Keratinocyte (primary cell): ENCODE measurements around the gene METTL2B. TPM values are rescaled to one million over a fixed set of nuclear protein-coding genes. Genes with fewer than 3 reads are reported as not detected.
A peak's percentile ranks its signal among the peaks of the same experiment; 100 is the strongest.
"Not testable (repeated sequence)": the region's sequence is repeated elsewhere in the genome, so short reads cannot be mapped to it uniquely, and the experiment has no call there.

Experiments used
- DNase-seq: peaks from one replicate; pipeline ENCODE4 v3.0.0-alpha.2; 2011; ENCODE audit warnings: low read depth, missing footprints, low spot score
- FAIRE-seq: peaks from 2 replicates; lab custom pipeline; 2011; peaks lifted over from hg19 to GRCh38; lab: Jason Lieb, UNC
- H2AFZ ChIP-seq: 2 replicates; pipeline ENCODE4 v1.6.0; 2012; ENCODE audit warnings: low read length, control low read depth, inconsistent platforms; ENCODE audit not compliant: control insufficient read depth
- H3K27ac ChIP-seq: 2 replicates; pipeline ENCODE4 v1.5.1; 2011; ENCODE audit warnings: low read length; ENCODE audit not compliant: control insufficient read depth, insufficient read depth
- H3K27me3 ChIP-seq: 3 replicates; pipeline ENCODE4 v1.6.0; 2011; ENCODE audit warnings: low read length; ENCODE audit not compliant: control insufficient read depth, insufficient read depth; ENCODE audit errors: extremely low read depth
- H3K36me3 ChIP-seq, 2 experiments: 2 replicates in 1 of 2; 3 replicates in 1 of 2; pipeline ENCODE4 v1.5.1; 2011; ENCODE audit warnings: low read length in 2 of 2, mild to moderate bottlenecking in 1 of 2; ENCODE audit not compliant: control insufficient read depth in 2 of 2, insufficient read depth in 2 of 2; ENCODE audit errors: extremely low read depth in 1 of 2
- H3K4me1 ChIP-seq: 3 replicates; pipeline ENCODE4 v1.5.1; 2011; ENCODE audit warnings: low read length; ENCODE audit not compliant: control insufficient read depth, insufficient read depth; ENCODE audit errors: extremely low read depth
- H3K4me2 ChIP-seq: 3 replicates; pipeline ENCODE4 v1.6.0; 2011; ENCODE audit warnings: low read depth, low read length; ENCODE audit not compliant: control insufficient read depth, insufficient read depth; ENCODE audit errors: extremely low read depth
- H3K4me3 ChIP-seq, 3 experiments: fragments of 200-600 bp in 1 of 3; sonication (generic) in 1 of 3; 2 replicates in 2 of 3; 3 replicates in 1 of 3; pipeline ENCODE4 v1.5.1; 2011 to 2016; ENCODE audit warnings: low read length in 3 of 3, mild to moderate bottlenecking in 3 of 3, control low read depth in 2 of 3, inconsistent platforms in 1 of 3, low read depth in 1 of 3, mixed read lengths in 1 of 3, mixed run types in 1 of 3, moderate library complexity in 1 of 3; ENCODE audit not compliant: control insufficient read depth in 2 of 3, insufficient read depth in 2 of 3; ENCODE audit errors: extremely low read depth in 1 of 3
- H3K79me2 ChIP-seq: 2 replicates; pipeline ENCODE4 v1.6.0; 2012; ENCODE audit warnings: low read length; ENCODE audit not compliant: control insufficient read depth, insufficient read depth
- H3K9ac ChIP-seq: 3 replicates; pipeline ENCODE4 v1.6.0; 2011; ENCODE audit warnings: low read length; ENCODE audit not compliant: control insufficient read depth, insufficient read depth; ENCODE audit errors: extremely low read depth
- H3K9me1 ChIP-seq: 3 replicates; pipeline ENCODE4 v1.6.0; 2011; ENCODE audit warnings: low read length; ENCODE audit not compliant: control insufficient read depth, insufficient read depth; ENCODE audit errors: extremely low read depth
- H3K9me3 ChIP-seq: 2 replicates; pipeline ENCODE4 v1.5.1; 2012; ENCODE audit warnings: low read depth, low read length; ENCODE audit not compliant: control insufficient read depth
- H4K20me1 ChIP-seq: 3 replicates; pipeline ENCODE4 v1.6.0; 2011; ENCODE audit warnings: low read length; ENCODE audit not compliant: control insufficient read depth, insufficient read depth; ENCODE audit errors: extremely low read depth
- CTCF ChIP-seq, 3 experiments: IDR thresholded peaks in 1 of 3; conservative IDR thresholded peaks in 1 of 3; optimal IDR thresholded peaks in 1 of 3; 2 replicates in 2 of 3; 3 replicates in 1 of 3; pipeline versions ENCODE3 to v1.5.1; 2011; ENCODE audit warnings: low read length in 3 of 3, mild to moderate bottlenecking in 3 of 3, moderate library complexity in 2 of 3, control low read depth in 1 of 3, inconsistent platforms in 1 of 3; ENCODE audit not compliant: insufficient read depth in 2 of 3; ENCODE audit errors: extremely low read depth in 1 of 3
- EZH2 ChIP-seq: IDR thresholded peaks from one replicate; pipeline ENCODE4 v1.6.1; 2012; ENCODE audit warnings: inconsistent platforms, mild to moderate bottlenecking, low read length, moderate library complexity
- dilution Hi-C: fragments of 300-500 bp; cut with MboI; formaldehyde crosslinking; loops from one replicate; pipeline ENCODE4 v1.7.0; 2020; ENCODE audit warnings: low sequenced_read_pairs; ENCODE audit not compliant: extremely low pct_ligation_motif_present
- polyA minus RNA-seq, 3 experiments: library from RNA; depleted of rRNA, polyadenylated mRNA; stranded (reverse); fragments of >200 nt; gene quantifications; 1 replicate in 1 of 3; 2 replicates in 1 of 3; 3 replicates in 1 of 3; pipeline ENCODE4 v1.2.3, GENCODE V29; 2011
- polyA plus RNA-seq, 5 experiments: library from polyadenylated mRNA; depleted of rRNA in 3 of 5; stranded (reverse) in 3 of 5; stranded (forward) in 1 of 5; unstranded in 1 of 5; fragments of >200 nt; gene quantifications; 1 replicate in 1 of 5; 2 replicates in 3 of 5; 3 replicates in 1 of 5; pipeline versions ENCODE4 v1.2.1 to v1.2.3, GENCODE V29; 2011 to 2012; ENCODE audit warnings: missing spikeins in 2 of 5, low read depth in 1 of 5, low replicate concordance in 1 of 5

METTL2B gene
- 20.9 to 30.7 TPM (median 23.7 TPM) in 3 replicates for polyA plus RNA-seq
- 34.6 TPM for polyA plus RNA-seq (2011; ENCODE audit: low read depth)
- 14.9 and 26.5 TPM in 2 replicates for polyA plus RNA-seq (2011; cell fraction: cytosol; rRNA removed)
- polyA plus RNA-seq (2011; cell fraction: nucleus; rRNA removed): 22.4 and 30.6 TPM in 2 replicates
- polyA plus RNA-seq (2012; ENCODE audit: low replicate concordance): 17.6 and 21.7 TPM in 2 replicates
- polyA minus RNA-seq: 9.2 to 36.1 TPM (median 22.4 TPM) in 3 replicates
- polyA minus RNA-seq (2011; cell fraction: cytosol; rRNA and poly(A)+ RNA removed): 28.0 TPM
- polyA minus RNA-seq (2011; cell fraction: nucleus; rRNA and poly(A)+ RNA removed): 17.5 and 25.0 TPM in 2 replicates

- peaks cover 26% of the 10 kb centered on the region for H3K79me2 ChIP-seq
- peak within 1 kb of the TSS; percentile 79 for H3K27ac ChIP-seq
- H4K20me1 ChIP-seq, H3K9me3 ChIP-seq, H3K4me1 ChIP-seq, H3K27me3 ChIP-seq, H3K9me1 ChIP-seq, dilution Hi-C loops, H3K36me3 ChIP-seq: not testable (repeated sequence)
- H3K9ac ChIP-seq: peak within 1 kb of the TSS; percentile 85
- H3K4me2 ChIP-seq: peak within 1 kb of the TSS; percentile 88
- FAIRE-seq (peak; percentile 44), DNase-seq (peak; percentile 70)
- TF ChIP-seq CTCF (optimal IDR thresholded peaks at IDR 0.05 in 1 of 3, IDR thresholded peaks at IDR 0.05 in 1 of 3, conservative IDR thresholded peaks at IDR 0.05 in 1 of 3; ENCODE audit: extremely low read depth in 1 of 3, insufficient read depth in 2 of 3, low read length in 3 of 3): peak; percentile 9 to 57 (median 26)
- H3K4me3 ChIP-seq: peak within 1 kb of the TSS; percentile 71 to 76 (median 71)
- peak within 1 kb of the TSS; percentile 90 for H2AFZ ChIP-seq
Measured at GRCh38 chr7:128476402-128477335, at the start of gene METTL2B. Gene METTL2B (plus strand): TSS chr7:128476748. CDS start chr7:128476766, 18 bp downstream.

- Histone ChIP-seq H3K27me3 (no peaks in the 10 kb centered on the region), H2AFZ (no peak overlapping the region), H4K20me1 (no peaks in the 10 kb centered on the region), H3K79me2 (no peaks in the 10 kb centered on the region), H3K4me2 (no peak overlapping the region), H3K27ac (no peak overlapping the region), H3K9ac (no peak overlapping the region), H3K4me3 (no peak overlapping the region), H3K9me3 (no peaks in the 10 kb centered on the region), H3K4me1 (no peaks in the 10 kb centered on the region), H3K9me1 (no peaks in the 10 kb centered on the region), H3K36me3 (no peaks in the 10 kb centered on the region)
- DNase-seq (no peak), FAIRE-seq (no peak)
- dilution Hi-C loops: no loop called here
- TF ChIP-seq CTCF (optimal IDR thresholded peaks at IDR 0.05 in 1 of 3, IDR thresholded peaks at IDR 0.05 in 1 of 3, conservative IDR thresholded peaks at IDR 0.05 in 1 of 3; ENCODE audit: extremely low read depth in 1 of 3, insufficient read depth in 2 of 3, low read length in 3 of 3) (peak; percentile 55 to 65 (median 59)), EZH2 (no peak)
Measured at GRCh38 chr7:128427289-128427891, 49.2 kb upstream of the METTL2B start.
